Measurements from ENCODE around the gene TNFRSF1B.
"Not testable (repeated sequence)": the region's sequence is repeated elsewhere in the genome, so short reads cannot be mapped to it uniquely, and the experiment has no call there.

TNFRSF1B gene

GRCh38 chr1:12220890-12221289 is 54.1 kb downstream of the TNFRSF1B start:
- no peak overlapping the region for H2AFZ ChIP-seq (ENCODE audit: low read depth, low read length)
- no peak overlapping the region for H3K4me2 ChIP-seq (ENCODE audit: insufficient read depth, low read length)
- peaks cover 10% of the 10 kb centered on the region for H3K9me3 ChIP-seq (ENCODE audit: insufficient read depth, low read length, severe bottlenecking)
- no peak overlapping the region for H3K27ac ChIP-seq (ENCODE audit: low read length)
- DNase-seq (no peak), ATAC-seq (ENCODE audit: insufficient read depth, low read depth) (no peak)
- no peaks in the 10 kb centered on the region for H4K20me1 ChIP-seq (ENCODE audit: insufficient read depth, low read length)
- no peaks in the 10 kb centered on the region for H3K27me3 ChIP-seq (ENCODE audit: insufficient read depth, low read length, poor library complexity)
- H3K79me2 ChIP-seq (ENCODE audit: insufficient read depth, low read length), result no peaks in the 10 kb centered on the region
- no peaks in the 10 kb centered on the region for H3K36me3 ChIP-seq (ENCODE audit: insufficient read depth, low read length)
- no peak overlapping the region for H3K4me3 ChIP-seq (ENCODE audit: low read depth in 1 of 2, low read length in 2 of 2)
- H3K9ac ChIP-seq (ENCODE audit: low read depth, low read length), result no peak overlapping the region
- H3K4me1 ChIP-seq (ENCODE audit: insufficient read depth, low read length), result no peaks in the 10 kb centered on the region
- no peak for TF ChIP-seq EZH2 (IDR thresholded peaks at IDR 0.05; ENCODE audit: borderline replicate concordance, low read depth, low read length, severe bottlenecking)
- TF ChIP-seq CTCF (IDR thresholded peaks at IDR 0.05; ENCODE audit: borderline replicate concordance, extremely low read depth, low read length, poor library complexity, severe bottlenecking), result no peak

GRCh38 chr1:12222700-12223099 is 55.9 kb downstream of the TNFRSF1B start:
- not testable (repeated sequence) for H3K36me3 ChIP-seq (ENCODE audit: insufficient read depth, low read length); ATAC-seq (ENCODE audit: insufficient read depth, low read depth); H3K9ac ChIP-seq (ENCODE audit: low read depth, low read length); H3K9me3 ChIP-seq (ENCODE audit: insufficient read depth, low read length, severe bottlenecking); H2AFZ ChIP-seq (ENCODE audit: low read depth, low read length); H3K27ac ChIP-seq (ENCODE audit: low read length); H4K20me1 ChIP-seq (ENCODE audit: insufficient read depth, low read length); H3K4me1 ChIP-seq (ENCODE audit: insufficient read depth, low read length); DNase-seq; H3K27me3 ChIP-seq (ENCODE audit: insufficient read depth, low read length, poor library complexity); H3K4me3 ChIP-seq (ENCODE audit: low read depth in 1 of 2, low read length in 2 of 2); H3K4me2 ChIP-seq (ENCODE audit: insufficient read depth, low read length); H3K79me2 ChIP-seq (ENCODE audit: insufficient read depth, low read length)

DNA sequence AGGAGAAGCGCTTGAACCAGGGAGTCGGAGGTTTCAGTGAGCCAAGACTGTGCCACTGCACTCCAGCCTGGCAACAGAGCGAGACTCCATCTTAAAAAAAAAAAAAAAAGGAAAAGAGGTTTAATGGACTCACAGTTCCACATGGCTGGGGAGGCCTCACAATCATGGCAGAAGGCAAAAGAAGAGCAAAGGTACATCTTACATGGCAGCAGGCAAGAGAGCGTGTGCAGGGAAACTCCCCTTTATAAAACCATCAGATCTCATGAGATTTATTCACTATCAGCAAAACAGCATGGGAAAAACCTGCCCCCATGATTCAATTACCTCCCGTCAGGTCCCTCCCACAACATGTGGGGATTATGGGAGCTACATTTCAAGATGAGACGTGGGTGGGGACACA is 57.3 kb downstream of the TNFRSF1B start:
- not testable (repeated sequence) for H3K4me3 ChIP-seq (ENCODE audit: low read depth in 1 of 2, low read length in 2 of 2)

DNA sequence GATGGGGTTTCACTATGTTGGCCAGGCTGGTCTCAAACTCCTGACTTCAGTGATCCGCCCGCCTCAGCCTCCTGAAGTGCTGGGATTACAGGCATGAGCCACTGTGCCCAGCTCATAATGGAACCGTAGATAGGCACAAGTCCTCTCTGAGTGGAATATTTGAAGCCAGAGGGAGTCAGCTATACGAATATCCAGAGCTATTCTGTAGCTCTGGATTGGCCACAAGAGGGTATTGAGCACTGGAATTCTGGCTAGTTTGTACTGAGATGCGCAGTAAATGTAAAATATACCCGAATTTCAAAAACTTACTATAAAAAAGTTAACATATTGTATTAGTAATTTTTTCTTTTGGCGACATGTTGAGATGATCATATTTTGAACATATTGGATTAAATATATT is 62.2 kb downstream of the TNFRSF1B start:
- H3K27ac ChIP-seq (ENCODE audit: low read length), result no peak overlapping the region
- H3K4me3 ChIP-seq (ENCODE audit: low read depth in 1 of 2, low read length in 2 of 2), result no peak overlapping the region
- TF ChIP-seq CTCF (IDR thresholded peaks at IDR 0.05; ENCODE audit: borderline replicate concordance, extremely low read depth, low read length, poor library complexity, severe bottlenecking), result no peak
- no peaks in the 10 kb centered on the region for H3K9me3 ChIP-seq (ENCODE audit: insufficient read depth, low read length, severe bottlenecking)
- no peaks in the 10 kb centered on the region for H3K27me3 ChIP-seq (ENCODE audit: insufficient read depth, low read length, poor library complexity)
- no peaks in the 10 kb centered on the region; the same call in 1 of the 2 replicates for H3K36me3 ChIP-seq (ENCODE audit: insufficient read depth, low read length)
- DNase-seq, result no peak
- H3K79me2 ChIP-seq (ENCODE audit: insufficient read depth, low read length), result peaks cover 33% of the 10 kb centered on the region
- peaks cover 8% of the 10 kb centered on the region; the same call in 1 of the 2 replicates for H4K20me1 ChIP-seq (ENCODE audit: insufficient read depth, low read length)
- H3K4me2 ChIP-seq (ENCODE audit: insufficient read depth, low read length), result no peak overlapping the region
- no peak overlapping the region for H3K9ac ChIP-seq (ENCODE audit: low read depth, low read length)
- no peak overlapping the region for H2AFZ ChIP-seq (ENCODE audit: low read depth, low read length)
- ATAC-seq (ENCODE audit: insufficient read depth, low read depth), result no peak
- H3K4me1 ChIP-seq (ENCODE audit: insufficient read depth, low read length), result peaks cover 22% of the 10 kb centered on the region

More for the DNA sequence above, 57.3 kb downstream of the TNFRSF1B start:
- not testable (repeated sequence) for DNase-seq; H4K20me1 ChIP-seq (ENCODE audit: insufficient read depth, low read length); H3K27me3 ChIP-seq (ENCODE audit: insufficient read depth, low read length, poor library complexity); H3K9ac ChIP-seq (ENCODE audit: low read depth, low read length); H2AFZ ChIP-seq (ENCODE audit: low read depth, low read length); H3K4me2 ChIP-seq (ENCODE audit: insufficient read depth, low read length); H3K4me1 ChIP-seq (ENCODE audit: insufficient read depth, low read length); H3K9me3 ChIP-seq (ENCODE audit: insufficient read depth, low read length, severe bottlenecking); H3K27ac ChIP-seq (ENCODE audit: low read length); H3K79me2 ChIP-seq (ENCODE audit: insufficient read depth, low read length); ATAC-seq (ENCODE audit: insufficient read depth, low read depth); H3K36me3 ChIP-seq (ENCODE audit: insufficient read depth, low read length)

Data from DND-41 (cell line).